GM12872 (cell line): ENCODE measurements around the gene PRKCA.

Source experiments
- TF ChIP-seq, protein P1 (sequence below): IDR thresholded peaks from 3 replicates; pipeline ENCODE4 v1.5.1; 2011; ENCODE audit warnings: low read depth, mild to moderate bottlenecking, low read length, moderate library complexity; ENCODE audit not compliant: insufficient read depth

PRKCA gene

DNA sequence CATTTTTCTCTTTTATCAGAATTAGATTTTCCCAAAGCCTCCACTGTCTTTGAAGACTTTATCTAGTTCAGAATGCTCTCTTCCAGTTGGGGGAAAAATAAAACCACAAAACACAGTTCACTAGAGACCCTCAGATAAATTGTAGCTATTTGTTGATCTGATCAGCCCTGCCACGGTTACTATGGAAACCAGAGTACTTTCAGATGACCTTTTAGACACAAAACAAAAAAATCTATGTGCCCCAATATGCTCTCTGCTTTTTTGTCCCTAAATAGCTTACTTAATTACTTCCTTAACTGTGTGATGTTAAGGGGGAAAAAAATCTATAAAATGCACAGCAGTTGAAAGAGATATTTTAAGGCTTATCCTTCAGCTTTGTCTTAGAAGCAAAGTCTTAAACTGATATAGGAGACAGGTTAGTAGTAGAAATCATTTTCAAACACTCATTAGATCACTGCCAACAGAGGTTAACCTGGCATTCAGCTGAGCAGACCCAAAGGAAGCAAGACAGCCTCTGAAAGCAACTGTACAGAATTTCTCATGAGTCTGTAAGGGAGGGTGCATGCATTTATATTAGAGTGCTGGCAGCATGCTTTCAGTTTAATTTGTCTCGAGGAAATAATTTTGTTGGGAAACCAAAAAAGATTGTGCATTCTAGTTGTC is 402.6 kb downstream of the PRKCA start:
- TF ChIP-seq, protein P1, sequence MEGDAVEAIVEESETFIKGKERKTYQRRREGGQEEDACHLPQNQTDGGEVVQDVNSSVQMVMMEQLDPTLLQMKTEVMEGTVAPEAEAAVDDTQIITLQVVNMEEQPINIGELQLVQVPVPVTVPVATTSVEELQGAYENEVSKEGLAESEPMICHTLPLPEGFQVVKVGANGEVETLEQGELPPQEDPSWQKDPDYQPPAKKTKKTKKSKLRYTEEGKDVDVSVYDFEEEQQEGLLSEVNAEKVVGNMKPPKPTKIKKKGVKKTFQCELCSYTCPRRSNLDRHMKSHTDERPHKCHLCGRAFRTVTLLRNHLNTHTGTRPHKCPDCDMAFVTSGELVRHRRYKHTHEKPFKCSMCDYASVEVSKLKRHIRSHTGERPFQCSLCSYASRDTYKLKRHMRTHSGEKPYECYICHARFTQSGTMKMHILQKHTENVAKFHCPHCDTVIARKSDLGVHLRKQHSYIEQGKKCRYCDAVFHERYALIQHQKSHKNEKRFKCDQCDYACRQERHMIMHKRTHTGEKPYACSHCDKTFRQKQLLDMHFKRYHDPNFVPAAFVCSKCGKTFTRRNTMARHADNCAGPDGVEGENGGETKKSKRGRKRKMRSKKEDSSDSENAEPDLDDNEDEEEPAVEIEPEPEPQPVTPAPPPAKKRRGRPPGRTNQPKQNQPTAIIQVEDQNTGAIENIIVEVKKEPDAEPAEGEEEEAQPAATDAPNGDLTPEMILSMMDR: no peak

DNA sequence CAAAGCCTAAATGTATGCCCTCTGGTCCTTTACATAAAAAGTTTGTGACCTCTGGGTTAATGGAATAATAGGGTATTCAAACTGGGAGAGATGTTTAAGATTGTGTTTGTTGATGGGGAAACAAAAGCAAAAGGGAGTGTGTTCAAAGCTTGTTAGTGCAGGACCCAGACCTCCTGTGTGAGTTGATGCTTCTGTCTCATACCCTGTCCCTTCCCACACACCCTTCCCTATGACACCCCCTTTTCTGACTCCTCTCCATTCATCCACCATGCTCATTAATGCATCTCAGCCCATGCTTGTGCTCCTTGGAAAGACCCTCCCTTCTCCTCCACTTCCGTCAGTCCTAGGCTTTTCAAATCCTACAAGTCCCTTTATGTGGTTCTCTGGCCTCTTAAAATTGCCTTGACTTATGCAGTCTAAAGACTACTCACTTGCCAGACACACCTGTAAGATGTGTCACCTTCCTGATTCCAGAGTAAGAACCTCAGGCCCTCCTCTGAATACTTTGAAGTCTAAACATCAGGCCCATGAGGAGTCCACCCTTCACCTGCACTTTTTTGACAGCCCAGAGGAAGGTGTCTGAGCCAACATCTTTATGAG is 404.5 kb downstream of the PRKCA start:
- TF ChIP-seq, protein P1: no peak

DNA sequence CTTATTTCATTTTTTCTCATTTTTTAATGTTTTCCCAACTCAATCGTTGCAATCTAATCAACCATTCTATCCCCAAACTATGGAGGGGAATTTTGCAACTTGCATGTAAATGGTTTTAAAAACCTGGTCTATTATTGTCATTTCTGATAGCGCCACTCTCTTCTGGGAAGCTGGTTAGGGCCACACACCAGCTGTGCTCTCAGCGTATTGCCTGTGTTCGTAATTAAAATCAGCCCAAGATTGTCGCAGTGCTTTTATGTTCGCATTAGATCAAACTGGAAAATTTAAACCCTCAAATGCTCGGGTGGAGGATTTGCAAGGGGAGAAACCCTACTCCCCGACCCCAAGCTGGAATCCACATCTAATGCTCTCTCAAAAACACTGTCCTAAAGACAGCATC is 409.0 kb downstream of the PRKCA start:
- TF ChIP-seq, protein P1: no peak

DNA sequence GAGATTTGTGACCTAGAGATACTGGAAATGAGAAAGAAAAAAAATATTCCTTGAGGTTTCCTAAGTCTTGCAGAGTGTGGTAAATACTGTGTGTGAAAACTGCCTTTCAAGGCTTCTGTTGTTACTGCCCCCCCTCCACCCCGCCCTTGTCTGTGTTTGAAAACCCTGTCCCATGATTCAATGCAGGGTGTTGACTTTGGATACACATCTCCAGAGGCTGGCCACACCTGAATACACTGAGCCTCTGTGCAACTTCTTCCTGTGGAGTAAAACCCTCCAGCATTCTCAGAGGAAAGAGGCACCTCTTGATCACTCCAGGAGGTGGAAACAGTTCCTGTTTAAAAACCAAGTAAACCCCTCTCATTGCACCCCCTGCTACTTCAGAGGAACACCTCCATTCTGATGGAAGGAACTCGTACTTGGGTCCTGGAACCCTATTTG is 409.5 kb downstream of the PRKCA start:
- TF ChIP-seq, protein P1: no peak

DNA sequence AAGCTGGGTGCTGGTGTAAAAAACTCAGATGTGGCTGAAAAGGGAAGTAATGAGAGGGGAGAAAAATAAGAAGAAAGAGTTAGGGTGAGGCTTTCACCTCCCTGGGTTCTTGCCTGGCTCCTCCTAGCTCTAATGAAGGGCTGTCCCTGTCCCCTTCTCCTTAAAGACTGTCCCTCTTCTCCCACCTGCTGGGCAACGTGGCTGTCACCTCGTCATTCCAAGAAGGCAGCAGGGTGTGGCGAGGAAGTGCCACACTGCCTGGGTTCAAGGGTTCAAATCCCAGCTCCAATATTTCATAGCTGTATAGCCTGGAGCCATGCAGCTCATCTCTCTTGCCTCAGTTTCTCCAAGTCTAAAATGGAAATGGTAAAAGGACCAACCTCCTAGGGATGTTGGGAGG is 410.0 kb downstream of the PRKCA start:
- TF ChIP-seq, protein P1: no peak

DNA sequence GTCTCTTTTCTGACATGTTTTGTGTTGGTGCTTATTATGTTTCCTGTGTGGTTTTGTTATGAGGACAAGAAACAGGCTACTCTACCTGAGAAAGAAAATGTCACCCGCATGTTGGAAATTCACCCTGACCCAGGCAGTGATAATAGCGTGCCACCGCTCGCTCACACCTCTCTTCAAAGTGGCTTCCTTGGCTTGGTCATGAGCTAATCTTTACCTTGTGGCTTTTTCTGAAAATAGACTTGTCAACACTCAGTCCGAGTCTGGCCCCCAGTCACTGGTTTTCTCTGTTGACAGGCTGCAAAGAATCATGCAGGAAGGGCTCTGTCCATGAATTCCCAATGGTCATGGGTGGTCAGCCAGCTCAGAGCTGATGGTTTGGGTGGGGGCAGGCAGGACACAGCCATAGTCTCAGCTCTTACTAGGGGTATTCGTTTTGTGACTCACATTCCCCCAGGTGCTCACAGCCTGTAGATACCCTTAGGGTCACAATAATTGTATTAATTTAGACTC is 411.2 kb downstream of the PRKCA start:
- TF ChIP-seq, protein P1: no peak

DNA sequence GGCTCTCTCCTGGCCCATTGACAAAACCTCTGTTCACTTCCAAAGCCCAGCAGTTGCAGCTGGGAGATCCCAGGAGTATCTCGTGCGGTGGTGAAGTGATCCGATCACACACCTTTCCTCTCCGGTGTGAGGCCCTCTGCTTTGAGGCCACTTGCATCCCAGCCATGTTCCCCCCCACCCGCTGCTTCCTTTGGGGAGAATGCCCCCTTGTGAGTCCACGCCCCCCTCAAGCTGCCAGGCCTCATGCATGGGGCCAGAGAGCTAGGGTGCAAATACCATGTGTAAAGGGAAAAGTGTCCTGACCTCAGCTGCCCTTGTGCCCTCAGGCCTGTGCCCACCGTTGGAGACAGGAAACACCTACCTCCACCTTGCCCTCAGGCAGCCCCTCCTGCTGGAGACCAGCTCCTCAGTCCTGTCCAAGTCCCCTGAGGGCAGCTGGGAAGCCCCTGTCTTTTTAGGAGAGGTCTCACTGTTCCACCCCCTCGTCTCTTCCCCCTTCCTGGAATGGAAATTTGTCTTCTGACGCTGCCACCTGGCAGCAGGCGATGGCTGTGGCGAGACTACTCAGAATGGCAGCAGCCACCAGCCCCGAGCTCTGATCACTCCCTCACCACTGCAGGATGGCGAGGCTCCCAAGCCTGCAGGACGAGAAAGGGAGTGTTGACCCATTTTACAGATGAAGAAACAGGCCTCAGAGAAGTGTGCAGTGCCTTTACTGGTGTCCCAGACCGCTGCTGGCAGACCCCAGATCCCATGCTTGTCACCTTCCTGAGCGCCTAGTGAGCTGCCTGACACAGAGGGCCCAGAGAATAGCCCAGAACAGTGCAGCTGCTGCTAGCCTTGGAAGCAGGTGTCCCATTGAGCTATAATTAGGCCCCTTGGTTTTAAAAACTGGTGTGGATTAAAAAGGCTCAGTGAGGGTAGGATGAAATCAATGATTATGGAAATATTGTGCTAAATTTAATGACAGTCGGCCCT is 411.9 kb downstream of the PRKCA start:
- TF ChIP-seq, protein P1: no peak
